Measurements from ENCODE around the gene PCCA.

- TF ChIP-seq CTCF (IDR thresholded peaks at IDR 0.05) (no peak), ELF1 (IDR thresholded peaks at IDR 0.05) (no peak), SIN3A (IDR thresholded peaks at IDR 0.05; ENCODE audit: borderline replicate concordance, low read depth, low read length) (no peak)
Measured at GRCh38 chr13:100300243-100300642, 211.3 kb downstream of the PCCA start.
